ENCODE measurements around the gene MGAT1. TPM values are rescaled to one million over a fixed set of nuclear protein-coding genes. Genes with fewer than 3 reads are reported as not detected.
"Not testable (repeated sequence)": the region's sequence is repeated elsewhere in the genome, so short reads cannot be mapped to it uniquely, and the experiment has no call there.

Gene MGAT1
- total RNA-seq, result 44.1 and 58.4 TPM in 2 replicates

GRCh38 chr5:180802325-180803180 lies at the start of gene MGAT1:
TSS of gene MGAT1 (minus strand) at chr5:180802806. CDS start at chr5:180792971, 9,835 bp downstream.
- DNase-seq (ENCODE audit: low read depth), result no peak

- no peak for DNase-seq (ENCODE audit: low read depth)
Observed at GRCh38 chr5:180850434-180851078, 48.0 kb upstream of the MGAT1 start.

GRCh38 chr5:180849827-180850226 lies 47.2 kb upstream of the MGAT1 start:
- no peak for DNase-seq (ENCODE audit: low read depth)

- DNase-seq (ENCODE audit: low read depth), result no peak
Observed at GRCh38 chr5:180848878-180849277, 46.3 kb upstream of the MGAT1 start.

- DNase-seq (ENCODE audit: low read depth), result no peak
Observed at GRCh38 chr5:180848265-180848664, 45.7 kb upstream of the MGAT1 start.

DNA sequence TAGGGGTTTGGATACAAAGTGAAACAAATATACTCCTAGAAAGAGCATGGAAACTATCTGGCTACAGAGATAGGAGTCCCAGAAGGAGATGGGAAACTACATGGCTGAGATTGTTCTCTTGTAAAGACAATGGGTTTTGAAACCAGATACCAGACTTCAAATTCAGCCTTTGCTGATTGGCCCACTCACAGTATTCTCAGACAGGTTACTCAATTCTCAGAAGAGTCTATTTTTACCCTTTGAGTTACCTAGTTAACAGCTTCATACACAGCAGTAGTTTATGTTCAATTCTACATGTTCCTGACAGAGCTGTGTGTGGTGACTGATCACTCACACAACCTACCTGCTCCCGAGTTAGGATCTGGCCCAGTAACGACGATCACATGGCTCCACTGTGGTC lies 44.4 kb upstream of the MGAT1 start:
- DNase-seq (ENCODE audit: low read depth), result no peak

DNA sequence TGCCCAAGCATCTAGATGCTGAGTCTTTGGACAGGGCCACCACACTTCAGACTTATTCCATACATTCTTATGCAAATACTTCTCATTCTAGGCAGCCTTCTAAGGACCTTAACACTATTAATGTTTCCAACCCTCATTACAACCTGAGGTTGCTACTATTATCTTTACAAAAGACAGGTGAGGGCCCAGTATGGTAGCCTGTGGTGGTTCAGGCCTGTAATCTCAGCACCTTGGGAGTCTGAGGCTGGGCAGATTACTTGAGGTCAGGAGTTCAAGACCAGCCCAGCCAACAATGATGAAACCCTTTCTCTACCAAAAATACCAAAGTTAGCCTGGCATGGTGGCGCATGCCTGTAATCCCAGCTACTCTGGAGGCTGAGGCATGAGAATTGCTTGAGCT lies 42.3 kb upstream of the MGAT1 start:
- DNase-seq (ENCODE audit: low read depth), result no peak

DNA sequence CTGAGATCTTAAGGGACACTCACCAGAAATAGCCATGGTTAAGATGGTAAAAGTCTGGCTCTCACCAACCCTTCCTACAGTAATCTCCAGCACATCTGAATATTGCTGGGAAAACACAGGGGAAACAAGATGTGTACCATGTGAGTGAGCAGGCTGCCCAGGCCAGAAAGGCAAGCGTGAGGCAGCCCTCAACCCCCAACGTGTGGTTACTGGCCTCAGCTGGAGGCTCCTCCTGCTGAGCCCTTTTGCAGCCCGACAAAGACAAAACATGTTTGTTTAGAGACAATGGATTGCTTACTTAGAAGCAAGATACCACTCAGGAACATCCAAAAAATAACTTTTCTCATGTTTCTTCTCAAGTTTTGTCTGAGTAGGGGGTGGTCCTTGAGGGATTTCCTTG lies 41.8 kb upstream of the MGAT1 start:
- no peak for DNase-seq (ENCODE audit: low read depth)

DNA sequence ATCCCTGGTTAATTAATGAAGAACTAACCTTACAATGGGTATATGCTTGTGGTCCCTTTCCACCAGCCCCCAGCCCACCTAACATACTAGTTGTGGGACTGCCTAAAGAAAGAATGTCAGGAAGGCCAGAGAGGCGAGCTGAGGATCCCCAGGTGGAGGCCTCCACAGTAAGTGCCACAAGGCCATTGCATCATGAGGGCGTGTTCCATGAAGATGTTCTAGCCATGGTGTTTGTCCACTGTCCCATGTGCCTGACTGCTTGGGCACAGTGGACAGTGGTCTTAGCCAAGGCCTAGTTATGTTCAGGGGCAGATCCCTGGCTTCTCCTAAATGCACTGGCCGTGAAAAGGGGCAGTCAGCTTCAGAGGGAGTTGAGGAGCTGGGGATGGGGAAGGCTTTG lies 37.3 kb upstream of the MGAT1 start:
- no peak for DNase-seq (ENCODE audit: low read depth)

GRCh38 chr5:180839227-180839626 lies 36.6 kb upstream of the MGAT1 start:
- DNase-seq (ENCODE audit: low read depth), result no peak

- DNase-seq (ENCODE audit: low read depth), result no peak
Observed at GRCh38 chr5:180837478-180837877, 34.9 kb upstream of the MGAT1 start.

DNA sequence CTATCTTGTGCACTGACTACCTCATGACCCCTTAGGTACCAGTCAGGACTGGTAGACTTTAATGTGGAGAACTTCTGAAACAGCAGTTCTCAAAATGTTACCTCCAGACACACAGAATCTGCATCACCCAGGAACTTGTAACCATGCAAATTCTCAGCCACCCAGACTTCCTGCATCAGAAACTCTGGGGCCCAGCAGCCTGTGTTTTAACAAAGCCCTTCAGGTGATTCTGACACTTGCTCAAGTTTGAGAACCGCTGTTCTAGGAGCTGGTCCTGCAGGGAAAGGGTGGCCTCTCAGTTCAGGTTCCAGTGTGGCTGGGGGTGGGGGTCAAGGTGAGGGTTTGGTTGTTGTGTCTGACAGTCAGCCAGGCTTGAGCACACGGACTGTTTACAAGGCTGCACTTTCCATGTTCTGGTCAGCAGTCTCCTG lies 30.0 kb upstream of the MGAT1 start:
- no peak for DNase-seq (ENCODE audit: low read depth)

DNA sequence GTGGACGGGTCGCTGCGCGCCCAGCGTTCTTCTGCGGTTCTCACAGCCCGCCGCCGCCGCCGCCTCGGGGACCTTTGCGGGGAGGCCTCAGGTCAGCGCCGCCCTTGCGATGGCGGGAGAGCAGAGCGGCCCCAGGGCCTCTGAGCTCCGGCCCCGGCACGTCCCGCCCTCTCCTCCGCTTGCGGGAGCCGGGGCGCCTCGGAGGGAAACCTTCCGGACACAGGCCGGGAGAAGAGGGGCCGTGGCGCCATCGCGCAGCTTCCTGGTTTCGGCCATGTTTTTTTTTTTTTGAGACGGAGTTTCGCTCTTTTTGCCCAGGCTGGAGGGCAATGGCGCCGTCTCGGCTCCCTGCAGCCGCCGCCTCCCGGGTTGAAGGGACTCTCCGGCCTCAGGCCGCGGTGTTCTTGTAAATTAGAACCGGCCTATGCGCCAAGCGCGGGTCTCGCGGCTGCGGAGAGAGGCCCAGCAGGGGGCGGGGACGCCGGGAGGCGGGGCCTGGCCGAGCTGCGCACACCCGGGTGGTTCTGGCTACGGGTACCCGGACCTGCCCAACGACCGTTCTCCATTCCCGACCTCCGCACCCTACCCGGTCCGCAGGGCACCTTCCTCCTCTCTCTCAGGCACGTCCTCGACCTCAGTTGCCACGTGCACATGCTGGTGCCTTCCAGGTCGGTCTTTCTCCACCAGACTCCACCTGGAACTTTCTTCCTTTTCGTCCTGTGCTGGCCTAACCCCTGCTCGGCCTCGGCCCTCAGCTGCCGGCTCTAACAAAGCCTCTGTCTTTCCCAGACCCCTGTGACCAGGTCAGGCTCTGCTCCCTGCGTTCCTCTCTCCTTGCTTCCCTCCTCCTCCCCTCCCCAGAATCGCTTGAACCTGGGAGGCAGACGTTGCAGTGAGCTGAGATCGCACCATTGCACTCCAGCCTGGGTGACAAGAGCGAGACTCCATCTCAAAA lies 28.8 kb upstream of the MGAT1 start:
- peak; percentile 35 for DNase-seq (ENCODE audit: low read depth)

DNA sequence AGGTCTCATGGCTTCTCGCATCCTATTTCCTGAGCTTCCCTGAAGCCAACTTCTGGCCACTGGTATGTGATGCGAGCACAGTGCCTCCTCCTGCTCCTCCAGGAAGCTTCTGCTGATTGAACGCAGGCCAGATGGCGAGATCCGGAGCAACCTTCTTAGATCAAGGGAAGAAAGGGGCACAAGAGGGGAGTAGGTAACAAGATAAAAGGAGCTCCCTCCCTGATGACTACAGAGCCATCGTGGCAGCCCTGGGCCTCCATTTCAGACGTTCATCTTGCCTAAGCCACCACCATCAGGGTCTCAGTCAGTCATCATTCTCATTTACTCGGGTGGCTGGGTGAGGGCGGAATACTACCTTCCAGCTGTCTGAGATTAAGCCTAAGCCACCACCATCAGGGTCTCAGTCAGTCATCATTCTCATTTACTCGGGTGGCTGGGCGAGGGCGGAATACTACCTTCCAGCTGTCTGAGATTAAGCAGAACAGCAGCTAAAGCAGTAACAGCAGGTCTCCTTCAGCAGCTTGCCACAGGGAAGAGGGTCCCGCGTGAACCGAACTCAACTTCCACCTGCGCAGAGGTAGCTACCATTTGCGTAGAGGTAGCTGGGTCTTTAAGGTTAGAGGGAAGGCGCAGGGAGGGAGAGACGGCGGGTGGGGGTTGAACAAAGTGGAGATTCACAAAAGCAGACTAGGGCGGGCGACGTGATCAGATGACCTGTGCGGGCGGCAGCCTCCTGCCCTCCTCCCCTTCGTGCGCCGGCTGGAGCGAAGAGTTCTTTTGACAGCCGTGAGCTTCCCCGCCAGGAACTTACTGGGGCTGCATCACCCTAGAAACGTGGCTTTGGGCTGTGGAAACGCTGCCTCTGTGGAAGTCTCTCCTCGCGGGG lies 27.9 kb upstream of the MGAT1 start:
- no peak for DNase-seq (ENCODE audit: low read depth)

DNA sequence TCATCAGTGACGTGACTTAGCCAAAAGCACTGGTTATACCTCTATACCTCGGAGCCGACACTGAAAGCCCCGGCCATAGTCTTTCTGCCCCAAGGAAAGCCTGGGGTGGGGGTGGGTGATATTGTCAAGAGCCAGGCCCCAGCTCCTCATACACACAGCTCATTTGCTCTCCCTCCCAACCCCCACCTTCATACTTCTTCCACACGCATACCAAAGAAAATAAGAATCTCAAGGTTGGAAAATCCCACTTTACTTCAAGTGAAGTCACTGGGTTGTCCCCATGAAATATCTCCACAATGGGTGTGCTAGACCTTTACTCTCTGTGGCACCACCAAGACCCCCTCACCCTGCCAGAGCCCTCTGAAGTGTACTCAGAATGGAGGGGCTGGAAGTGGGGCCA lies 27.1 kb upstream of the MGAT1 start:
- DNase-seq (ENCODE audit: low read depth), result no peak

DNA sequence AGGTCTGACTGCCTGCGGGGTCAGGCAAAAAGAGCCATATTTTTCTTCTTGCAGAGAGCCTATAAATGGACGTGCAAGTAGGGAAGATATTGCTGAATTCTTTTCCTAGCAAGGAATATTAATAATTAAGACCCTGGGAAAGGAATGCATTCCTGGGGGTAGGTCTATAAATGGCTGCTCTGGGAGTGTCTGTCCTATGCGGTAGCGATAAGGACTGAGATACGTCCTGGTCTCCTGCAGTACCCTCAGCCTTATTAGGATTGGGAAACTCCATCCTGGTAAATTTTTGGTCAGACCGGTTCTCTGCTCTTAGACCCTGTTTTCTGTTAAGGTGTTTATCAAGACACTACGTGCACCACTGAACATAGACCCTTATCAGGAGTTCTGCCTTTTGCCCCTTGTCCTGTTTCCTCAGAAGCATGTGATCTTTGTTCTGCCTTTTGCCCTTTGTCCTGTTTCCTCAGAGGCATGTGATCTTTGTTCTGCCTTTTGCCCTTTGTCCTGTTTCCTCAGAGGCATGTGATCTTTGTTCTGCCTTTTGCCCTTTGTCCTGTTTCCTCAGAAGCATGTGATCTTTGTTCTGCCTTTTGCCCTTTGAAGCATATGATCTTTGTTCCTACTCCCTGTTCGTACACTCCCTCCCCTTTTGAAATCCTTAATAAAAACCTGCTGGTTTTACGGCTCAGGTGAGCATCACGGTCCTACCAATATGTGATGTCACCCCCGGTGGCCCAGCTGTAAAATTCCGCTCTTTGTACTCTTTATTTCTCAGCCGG lies 26.3 kb upstream of the MGAT1 start:
- not testable (repeated sequence) for DNase-seq (ENCODE audit: low read depth)

GRCh38 chr5:180827374-180827773 lies 24.8 kb upstream of the MGAT1 start:
- not testable (repeated sequence) for DNase-seq (ENCODE audit: low read depth)

DNA sequence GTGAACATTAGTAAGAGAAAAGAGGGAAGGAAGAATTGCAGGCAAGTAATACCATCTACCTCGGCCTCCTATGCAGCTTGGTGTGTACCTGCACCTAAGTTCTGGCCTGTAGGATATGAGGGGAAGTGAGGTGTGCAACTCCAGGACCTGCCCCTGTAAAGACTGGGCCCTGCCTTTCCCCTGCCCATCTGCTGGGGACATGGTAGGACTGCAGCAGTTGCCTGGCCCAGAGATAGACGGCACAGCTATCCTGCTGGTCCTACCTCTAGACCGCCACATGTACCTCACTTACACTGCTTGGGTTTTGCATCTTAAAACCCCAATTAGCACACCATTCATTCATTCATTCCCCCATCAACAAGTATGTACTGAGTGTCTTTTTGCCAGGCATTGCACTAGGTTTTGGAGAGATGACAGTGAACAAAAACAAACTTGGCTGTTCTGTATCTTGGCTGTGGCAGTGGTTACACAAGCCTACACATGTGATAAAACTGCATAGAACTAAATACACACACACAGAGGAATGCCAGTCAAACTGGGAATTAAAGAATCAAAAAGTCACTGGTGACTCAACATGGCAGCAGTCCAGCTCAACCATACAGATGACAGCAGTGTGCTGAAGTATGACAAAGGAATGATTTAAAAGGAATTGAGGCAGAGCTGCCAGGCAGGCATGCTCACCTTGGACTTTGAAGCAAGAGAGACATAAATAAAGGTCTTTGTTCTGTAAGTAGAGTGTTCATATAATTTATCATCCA lies 23.3 kb upstream of the MGAT1 start:
- peak; percentile 97 for DNase-seq (ENCODE audit: low read depth)

DNA sequence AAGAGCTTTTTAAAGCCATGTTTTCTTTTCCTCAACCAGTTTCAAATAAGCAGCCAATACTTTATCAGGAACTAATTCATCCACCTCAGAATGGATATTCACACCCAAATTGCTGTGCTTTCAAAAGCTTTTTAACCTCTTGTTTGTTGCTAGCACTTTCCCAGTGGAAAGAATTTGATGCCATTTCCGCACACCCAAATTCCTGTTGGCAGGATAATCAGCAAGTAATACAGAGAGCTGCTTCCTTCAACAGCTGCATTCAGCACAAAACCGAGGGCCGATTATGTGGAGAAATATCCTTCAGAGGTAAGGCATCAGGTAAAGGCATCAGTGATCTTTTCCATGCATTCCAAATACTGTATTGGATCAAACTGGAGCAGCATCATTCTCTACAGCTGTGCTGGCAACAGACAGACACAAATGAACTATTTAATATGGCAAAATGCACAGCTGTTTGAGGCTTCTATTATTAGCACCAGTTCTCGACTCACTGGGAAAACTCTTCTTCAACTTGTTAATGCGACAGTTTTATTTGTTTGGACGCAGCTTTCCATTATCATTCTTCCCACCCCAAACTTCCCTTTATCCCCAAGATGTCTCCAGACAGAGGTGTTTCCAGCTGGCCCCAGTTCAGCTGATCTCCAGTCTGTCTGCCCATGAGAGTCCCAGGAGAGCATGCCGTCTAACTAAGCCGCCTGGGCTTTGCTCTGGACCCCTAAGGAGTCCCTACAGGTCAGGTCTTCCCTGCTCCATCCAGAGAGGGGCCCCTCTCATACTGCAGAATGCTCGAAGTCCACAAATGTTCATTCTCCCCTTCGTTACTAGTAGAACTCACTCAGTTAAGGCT lies 22.2 kb upstream of the MGAT1 start:
- DNase-seq (ENCODE audit: low read depth), result no peak
